ENCODE data around the gene CACNA2D3. TPM values are rescaled to one million over a fixed set of nuclear protein-coding genes. Genes with fewer than 3 reads are reported as not detected.
A peak's percentile ranks its signal among the peaks of the same experiment; 100 is the strongest.

Gene CACNA2D3
- total RNA-seq, 8 experiments from 2014 or later: 0.49 to 20.7 (median 9.7) TPM; not detected in 1

DNA sequence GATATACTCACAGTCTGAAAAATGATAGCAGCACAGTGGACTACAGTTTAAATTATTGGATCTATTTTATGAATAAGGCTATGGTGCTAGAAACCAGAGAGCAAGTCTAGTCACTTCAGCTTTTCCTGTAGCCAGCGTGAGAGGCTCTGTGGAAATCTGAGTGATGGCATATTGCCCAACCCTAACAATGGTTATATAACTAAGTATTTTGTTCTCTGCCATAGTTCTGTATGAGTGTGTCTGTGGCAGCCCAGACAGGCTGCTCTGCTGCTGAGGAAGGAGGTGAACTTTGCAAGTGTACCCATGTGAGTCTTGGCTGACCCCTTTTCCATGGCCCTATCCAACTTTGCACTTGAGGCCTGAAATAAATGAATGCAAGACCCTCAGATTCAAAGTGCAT is 699.9 kb downstream of the CACNA2D3 start:
- peak in 2 of 8 experiments; percentile 21 to 38 for ATAC-seq (replicated peaks in 6 of 8)
- no peak overlapping the region for H3K27ac ChIP-seq
- WGBS, 10 experiments: 33 to 78% (median 43%) methylated on average over 1 of the region's 1 CpG; no CpG with 5 or more reads in 3 of the 10 experiments
- no peak overlapping the region for H3K4me3 ChIP-seq
- in situ Hi-C loops (cut with MboI; ENCODE audit: low pct_unique_long_range_greater_than_20kb in 2 of 9, low sequenced_read_pairs in 9 of 9, unreplicated experiment in 9 of 9): no loop called here
- peaks cover 3 to 6% of the 10 kb centered on the region in 2 donors for H3K4me1 ChIP-seq (replicated peaks in 1 of 2)

DNA sequence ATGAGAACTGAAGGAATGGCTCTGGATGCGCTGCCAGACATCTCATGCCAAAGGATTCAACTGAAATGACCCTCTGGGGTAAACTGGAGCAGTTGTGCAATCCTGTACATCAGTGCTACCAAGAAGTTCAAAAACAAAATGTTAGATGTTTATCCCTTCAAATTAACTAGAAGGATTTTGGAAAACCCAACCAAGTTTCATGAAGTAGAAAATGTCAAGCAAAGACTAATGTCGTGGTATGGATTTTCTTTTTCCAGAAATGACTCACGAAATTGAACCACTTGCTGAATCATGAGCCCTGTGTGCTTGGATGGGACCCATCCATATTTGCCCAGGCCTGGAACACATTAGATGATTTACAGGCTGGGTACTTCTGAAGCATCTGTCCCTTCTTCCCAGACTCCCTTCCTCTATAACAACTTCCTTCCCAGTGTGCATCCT is 703.9 kb downstream of the CACNA2D3 start:
- WGBS, 10 experiments: 23 to 96% (median 60%) methylated on average over 1 to 3 of the region's 3 CpGs; no CpG with 5 or more reads in 3 of the 10 experiments
- Histone ChIP-seq H3K4me1 (replicated peaks in 1 of 2) (peaks cover 2 to 3% of the 10 kb centered on the region in 2 donors), H3K27ac (no peak overlapping the region), H3K4me3 (no peak overlapping the region)
- ATAC-seq (replicated peaks in 6 of 8): peak in 1 of 8 experiments; percentile 37
- in situ Hi-C loops (cut with MboI; ENCODE audit: low pct_unique_long_range_greater_than_20kb in 2 of 9, low sequenced_read_pairs in 9 of 9, unreplicated experiment in 9 of 9): loop anchor here in 3 of 9 experiments (25.0 kb wide), 1 partner anchor 389 kb away; no protein-coding TSS in a partner anchor

DNA sequence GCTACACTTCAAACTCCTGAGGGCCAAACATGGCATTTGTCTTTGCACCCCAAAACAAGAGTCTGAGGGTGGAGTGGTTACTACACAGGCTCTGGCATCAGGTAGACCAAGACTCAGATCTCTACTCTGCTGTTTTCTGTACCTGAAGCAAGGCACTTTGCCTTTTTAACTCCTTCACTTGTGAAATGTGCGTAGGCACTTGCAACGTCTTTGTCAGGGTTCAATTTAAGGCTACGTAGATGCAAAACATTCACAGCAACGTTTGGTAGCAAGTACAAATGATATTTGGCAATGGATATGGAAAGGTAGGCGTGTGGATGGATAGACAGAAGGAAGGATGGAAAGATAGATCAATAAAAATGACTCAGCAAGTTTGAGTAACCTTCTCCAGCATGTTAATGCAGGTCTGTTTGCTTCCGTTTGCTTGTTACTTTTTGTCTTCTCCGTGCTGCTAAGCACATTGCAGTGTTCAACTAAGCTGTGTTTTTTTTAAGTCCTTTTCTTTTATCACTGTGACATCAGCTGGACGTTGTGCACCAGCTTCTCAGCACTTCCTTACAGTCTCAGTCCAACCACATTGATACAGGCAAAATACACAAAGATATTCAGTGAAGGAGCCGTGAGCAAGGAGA is 704.8 kb downstream of the CACNA2D3 start:
- ATAC-seq (replicated peaks in 6 of 8): peak in 1 of 8 experiments; percentile 36
- Histone ChIP-seq H3K4me3 (no peak overlapping the region), H3K4me1 (replicated peaks in 1 of 2) (peaks cover 0 to 3% of the 10 kb centered on the region in 2 donors), H3K27ac (no peak overlapping the region)
- in situ Hi-C loops (cut with MboI; ENCODE audit: low pct_unique_long_range_greater_than_20kb in 2 of 9, low sequenced_read_pairs in 9 of 9, unreplicated experiment in 9 of 9): loop anchor here in 3 of 9 experiments (25.0 kb wide), 1 partner anchor 390 kb away; no protein-coding TSS in a partner anchor
- WGBS, 10 experiments: 46 to 70% (median 58%) methylated on average over 1 to 8 of the region's 9 CpGs; no CpG with 5 or more reads in 2 of the 10 experiments

DNA sequence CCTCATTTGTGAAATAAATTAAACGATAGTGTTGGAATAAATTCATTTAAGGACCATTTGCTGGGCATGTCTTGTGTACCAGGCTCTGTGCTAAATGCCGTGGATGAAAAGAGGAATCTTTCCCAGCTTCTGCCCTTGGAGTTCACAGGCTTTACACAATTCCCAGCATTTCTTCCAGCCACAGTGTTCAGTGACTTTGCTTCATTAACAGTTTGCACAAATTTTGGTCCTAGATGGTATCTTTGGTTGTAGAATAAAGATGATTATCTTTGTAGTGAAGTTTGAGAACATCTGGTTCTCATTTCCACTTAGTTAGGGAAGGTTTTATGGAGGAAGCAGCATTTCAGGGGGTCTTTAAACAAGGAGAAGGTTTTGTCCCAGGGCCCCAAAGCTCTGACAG is 705.4 kb downstream of the CACNA2D3 start:
- WGBS, 10 experiments: 20 to 88% (median 50%) methylated on average over 1 to 2 of the region's 2 CpGs; no CpG with 5 or more reads in 3 of the 10 experiments
- in situ Hi-C loops (cut with MboI; ENCODE audit: low pct_unique_long_range_greater_than_20kb in 2 of 9, low sequenced_read_pairs in 9 of 9, unreplicated experiment in 9 of 9): loop anchor here in 3 of 9 experiments (25.0 kb wide), 1 partner anchor 390 kb away; no protein-coding TSS in a partner anchor
- ATAC-seq (replicated peaks in 6 of 8): peak in 1 of 8 experiments; percentile 27

DNA sequence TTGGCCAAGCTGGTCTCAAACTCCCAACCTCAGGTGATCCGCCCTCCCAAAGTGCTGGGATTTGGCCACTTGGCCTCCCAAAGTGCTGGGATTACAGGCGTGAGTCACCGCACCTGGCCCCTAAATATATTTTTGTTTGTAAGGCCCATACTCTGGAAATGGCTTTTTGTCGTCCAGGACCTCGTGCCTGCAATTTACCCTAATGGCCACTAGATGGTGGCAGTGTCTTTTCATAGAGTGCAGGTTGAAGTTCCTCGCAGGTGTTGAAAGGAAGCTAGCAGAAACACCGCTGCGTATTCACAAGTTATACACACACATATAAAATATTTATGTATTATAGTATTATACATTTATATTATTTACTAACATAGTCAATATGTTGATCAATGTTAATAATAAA is 708.3 kb downstream of the CACNA2D3 start:
- 17 to 93% (median 80%) methylated on average over 2 to 5 of the region's 8 CpGs; no CpG with 5 or more reads in 4 of the 10 experiments for WGBS, 10 experiments
- in situ Hi-C loops (cut with MboI; ENCODE audit: low pct_unique_long_range_greater_than_20kb in 2 of 9, low sequenced_read_pairs in 9 of 9, unreplicated experiment in 9 of 9): loop anchor here in 3 of 9 experiments (25.0 kb wide), 1 partner anchor 393 kb away; no protein-coding TSS in a partner anchor
- no peak for ATAC-seq (replicated peaks in 6 of 8)
- H3K4me1 ChIP-seq (replicated peaks in 1 of 2): no peaks in the 10 kb centered on the region
- H3K27ac ChIP-seq: no peak overlapping the region
- H3K4me3 ChIP-seq: no peak overlapping the region

More for the DNA sequence above, 705.4 kb downstream of the CACNA2D3 start:
- Histone ChIP-seq H3K4me3 (no peak overlapping the region), H3K4me1 (replicated peaks in 1 of 2) (no peaks in the 10 kb centered on the region), H3K27ac (no peak overlapping the region)

DNA sequence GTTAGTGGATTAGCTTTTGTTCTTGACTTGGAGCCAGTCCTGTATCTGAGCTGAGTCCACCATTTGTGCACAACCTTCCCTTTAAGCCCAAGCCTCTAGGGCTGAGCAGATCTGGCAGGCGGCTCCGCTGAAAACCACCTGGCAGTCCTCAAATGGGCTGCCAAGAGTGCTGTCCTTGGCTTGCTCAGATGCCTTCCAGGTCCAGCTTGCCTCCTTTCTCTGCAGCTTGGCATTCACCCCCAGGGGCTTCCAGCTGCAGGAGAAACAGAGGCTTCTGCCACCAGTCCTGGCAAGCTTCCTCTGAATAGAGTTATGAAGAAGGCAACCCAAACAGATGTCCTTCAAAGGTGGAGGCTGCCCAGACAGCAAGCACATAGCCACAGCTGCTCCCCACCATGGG is 708.8 kb downstream of the CACNA2D3 start:
- 93 to 100% (median 100%) methylated on average over 1 to 2 of the region's 2 CpGs; no CpG with 5 or more reads in 7 of the 10 experiments for WGBS, 10 experiments
- Histone ChIP-seq H3K27ac (no peak overlapping the region), H3K4me3 (no peak overlapping the region), H3K4me1 (replicated peaks in 1 of 2) (no peaks in the 10 kb centered on the region)
- in situ Hi-C loops (cut with MboI; ENCODE audit: low pct_unique_long_range_greater_than_20kb in 2 of 9, low sequenced_read_pairs in 9 of 9, unreplicated experiment in 9 of 9): loop anchor here in 3 of 9 experiments (25.0 kb wide), 1 partner anchor 394 kb away; no protein-coding TSS in a partner anchor
- no peak for ATAC-seq (replicated peaks in 6 of 8)

DNA sequence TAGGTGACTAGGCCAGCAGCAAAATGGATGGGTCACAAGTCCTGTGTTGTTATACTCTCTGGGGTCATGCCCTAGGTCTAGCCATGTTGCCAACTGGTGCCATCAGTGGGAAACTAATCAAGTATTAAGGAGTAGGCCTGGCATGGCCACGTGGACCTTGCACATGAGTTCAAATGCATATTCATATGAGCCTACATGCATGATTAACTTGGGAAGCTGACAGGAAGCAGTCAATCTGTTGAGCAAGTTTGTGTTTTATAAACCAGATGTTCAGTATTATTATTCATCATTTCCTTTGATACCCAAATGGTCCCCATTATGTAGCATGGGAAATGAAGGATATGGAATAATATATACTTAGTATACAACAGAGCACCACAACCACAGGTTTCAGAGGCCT is 710.5 kb downstream of the CACNA2D3 start:
- H3K4me3 ChIP-seq: no peak overlapping the region
- H3K27ac ChIP-seq: no peak overlapping the region
- in situ Hi-C loops (cut with MboI; ENCODE audit: low pct_unique_long_range_greater_than_20kb in 2 of 9, low sequenced_read_pairs in 9 of 9, unreplicated experiment in 9 of 9): loop anchor here in 3 of 9 experiments (25.0 kb wide), 1 partner anchor 396 kb away; no protein-coding TSS in a partner anchor
- peak in 2 of 8 experiments; percentile 56 to 58 for ATAC-seq (replicated peaks in 6 of 8)
- H3K4me1 ChIP-seq (replicated peaks in 1 of 2): peaks cover 0 to 7% of the 10 kb centered on the region in 2 donors
- 0 to 80% (median 56%) methylated on average over 1 of the region's 1 CpG; no CpG with 5 or more reads in 5 of the 10 experiments for WGBS, 10 experiments

DNA sequence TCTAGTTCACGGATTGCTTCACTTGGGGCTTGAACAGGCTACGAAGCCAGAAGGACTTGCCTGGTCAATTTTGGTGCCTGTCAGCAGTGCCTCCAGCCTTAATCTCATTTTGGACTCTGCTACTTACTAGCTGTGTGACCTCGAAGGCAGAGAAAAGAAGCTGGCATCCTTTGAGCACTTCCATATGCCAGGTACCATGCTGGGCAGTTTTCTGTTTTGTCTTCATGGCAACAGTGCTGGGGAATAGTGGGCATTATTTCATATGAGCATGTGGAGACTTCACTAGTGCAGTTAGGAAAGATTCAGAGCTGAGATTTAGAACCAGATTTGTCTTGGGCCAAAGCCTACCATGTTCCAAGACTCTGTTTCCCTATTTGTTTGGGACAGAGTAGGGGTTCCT is 713.3 kb downstream of the CACNA2D3 start:
- Histone ChIP-seq H3K4me1 (replicated peaks in 1 of 2) (peaks cover 0 to 7% of the 10 kb centered on the region in 2 donors), H3K4me3 (no peak overlapping the region), H3K27ac (no peak overlapping the region)
- no peak for ATAC-seq (replicated peaks in 6 of 8)
- WGBS, 10 experiments: 80 to 100% (median 90%) methylated on average over 1 to 3 of the region's 3 CpGs; no CpG with 5 or more reads in 3 of the 10 experiments
- in situ Hi-C loops (cut with MboI; ENCODE audit: low pct_unique_long_range_greater_than_20kb in 2 of 9, low sequenced_read_pairs in 9 of 9, unreplicated experiment in 9 of 9): loop anchor here in 3 of 9 experiments (25.0 kb wide), 1 partner anchor 398 kb away; no protein-coding TSS in a partner anchor

DNA sequence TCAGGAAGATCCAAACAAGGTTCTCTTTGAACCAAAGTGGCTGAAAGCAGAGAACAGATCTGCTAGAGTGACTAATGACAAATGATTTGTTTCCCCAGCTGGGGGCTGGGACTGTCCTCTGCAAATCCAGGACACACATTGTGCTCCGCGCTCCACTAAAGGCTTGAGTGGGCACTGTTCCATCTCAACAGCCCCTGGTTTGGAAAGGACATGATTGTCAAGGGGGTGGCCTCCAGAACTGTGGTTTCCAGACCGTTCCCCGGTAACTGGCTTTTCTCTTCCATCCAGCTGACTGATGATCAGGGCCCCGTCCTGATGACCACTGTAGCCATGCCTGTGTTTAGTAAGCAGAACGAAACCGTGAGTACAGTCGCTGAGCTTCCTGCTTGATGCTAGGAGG is 714.5 kb downstream of the CACNA2D3 start:
- in situ Hi-C loops (cut with MboI; ENCODE audit: low pct_unique_long_range_greater_than_20kb in 2 of 9, low sequenced_read_pairs in 9 of 9, unreplicated experiment in 9 of 9): loop anchor here in 3 of 9 experiments (25.0 kb wide), 1 partner anchor 400 kb away; no protein-coding TSS in a partner anchor

DNA sequence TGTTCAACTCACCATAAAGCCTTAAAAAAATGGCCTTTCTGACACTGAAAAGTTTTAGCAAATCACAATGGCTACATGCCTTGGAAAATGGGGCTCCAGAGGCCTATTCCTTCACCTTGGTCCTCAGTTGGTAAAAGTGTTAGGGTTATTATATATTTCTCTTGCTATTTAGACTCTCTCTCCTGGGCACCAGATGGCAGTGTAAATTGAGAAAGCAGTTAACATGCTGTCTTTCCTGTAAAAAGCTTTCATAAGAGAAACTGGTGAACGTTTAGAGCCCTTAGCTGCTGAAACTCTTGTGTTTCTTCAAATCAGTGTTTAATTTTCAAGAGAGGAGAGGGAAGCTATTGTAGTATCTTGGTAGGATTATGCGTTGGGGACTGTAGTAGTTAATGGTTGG is 715.6 kb downstream of the CACNA2D3 start:
- no peak overlapping the region for H3K27ac ChIP-seq
- no peak overlapping the region for H3K4me3 ChIP-seq
- 0 to 87% (median 78%) methylated on average over 1 to 2 of the region's 2 CpGs; no CpG with 5 or more reads in 1 of the 10 experiments for WGBS, 10 experiments
- no peak for ATAC-seq (replicated peaks in 6 of 8)
- in situ Hi-C loops (cut with MboI; ENCODE audit: low pct_unique_long_range_greater_than_20kb in 2 of 9, low sequenced_read_pairs in 9 of 9, unreplicated experiment in 9 of 9): loop anchor here in 3 of 9 experiments (25.0 kb wide), 1 partner anchor 401 kb away; no protein-coding TSS in a partner anchor
- peaks cover 0 to 7% of the 10 kb centered on the region in 2 donors for H3K4me1 ChIP-seq (replicated peaks in 1 of 2)

More for the DNA sequence above, 714.5 kb downstream of the CACNA2D3 start:
- Histone ChIP-seq H3K27ac (no peak overlapping the region), H3K4me1 (replicated peaks in 1 of 2) (peaks cover 0 to 7% of the 10 kb centered on the region in 2 donors), H3K4me3 (no peak overlapping the region)
- WGBS, 10 experiments: 31 to 87% (median 60%) methylated on average over 1 to 8 of the region's 8 CpGs; no CpG with 5 or more reads in 4 of the 10 experiments
- peak in 2 of 8 experiments; percentile 47 to 98 for ATAC-seq (replicated peaks in 6 of 8)

DNA sequence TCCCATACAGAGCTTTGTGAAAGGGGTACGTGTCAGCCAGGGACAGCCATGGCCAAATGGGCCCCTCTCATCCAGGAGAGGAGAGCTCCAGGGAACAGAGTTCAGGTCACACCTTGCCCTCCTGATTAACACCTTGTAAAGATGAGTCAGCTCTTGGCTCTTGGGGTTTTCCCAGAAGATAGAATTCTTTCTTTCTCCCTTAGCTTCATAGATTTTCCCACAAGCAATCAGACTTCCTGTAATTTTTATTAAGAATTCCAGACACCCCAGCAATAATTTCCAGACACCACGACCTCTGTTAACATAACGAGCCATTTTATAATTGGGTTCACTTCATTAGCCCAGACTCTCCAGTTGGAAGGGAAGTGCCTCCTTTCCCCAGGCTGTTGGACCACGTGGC is 719.1 kb downstream of the CACNA2D3 start:
- Histone ChIP-seq H3K27ac (no peak overlapping the region), H3K4me1 (replicated peaks in 1 of 2) (peaks cover 18 to 22% of the 10 kb centered on the region in 2 donors), H3K4me3 (no peak overlapping the region)
- 12 to 100% (median 66%) methylated on average over 1 to 4 of the region's 4 CpGs; no CpG with 5 or more reads in 4 of the 10 experiments for WGBS, 10 experiments
- no peak for ATAC-seq (replicated peaks in 6 of 8)
- in situ Hi-C loops (cut with MboI; ENCODE audit: low pct_unique_long_range_greater_than_20kb in 2 of 9, low sequenced_read_pairs in 9 of 9, unreplicated experiment in 9 of 9): loop anchor here in 3 of 9 experiments (25.0 kb wide), 1 partner anchor 404 kb away; no protein-coding TSS in a partner anchor

DNA sequence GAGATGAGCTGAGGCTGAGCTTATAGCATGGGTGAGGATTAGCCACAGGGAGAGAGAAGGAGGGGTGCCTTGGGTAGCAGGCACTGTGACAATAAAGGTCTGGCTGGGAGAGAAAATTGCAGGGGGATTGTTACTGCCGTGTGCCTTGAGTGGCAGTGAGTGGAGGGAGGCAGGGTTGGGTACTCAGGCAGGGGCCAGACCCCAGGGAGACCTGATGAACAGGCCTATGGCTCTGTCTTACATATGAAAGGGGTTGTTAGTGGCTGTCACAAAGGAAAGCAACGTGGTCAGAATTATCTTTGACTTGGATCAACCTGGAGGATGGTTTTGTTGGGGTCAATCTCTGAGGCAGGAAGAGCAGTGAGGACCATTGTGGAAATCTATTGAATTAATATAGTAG is 721.0 kb downstream of the CACNA2D3 start:
- no peak overlapping the region for H3K4me3 ChIP-seq
- in situ Hi-C loops (cut with MboI; ENCODE audit: low pct_unique_long_range_greater_than_20kb in 2 of 9, low sequenced_read_pairs in 9 of 9, unreplicated experiment in 9 of 9): loop anchor here in 3 of 9 experiments (25.0 kb wide), 1 partner anchor 406 kb away; no protein-coding TSS in a partner anchor
- no peak for ATAC-seq (replicated peaks in 6 of 8)

More for the DNA sequence above, 721.0 kb downstream of the CACNA2D3 start:
- 0 to 100% (median 33%) methylated on average over 1 to 2 of the region's 2 CpGs; no CpG with 5 or more reads in 3 of the 10 experiments for WGBS, 10 experiments
- no peak overlapping the region for H3K27ac ChIP-seq
- H3K4me1 ChIP-seq (replicated peaks in 1 of 2): peaks cover 17 to 26% of the 10 kb centered on the region in 2 donors

Measured in motor neuron (in vitro differentiated cells).